Activated T-cell treated with anti-CD3 and anti-CD28 coated beads for 1 hour (primary cell): Measurements from ENCODE around the gene C2CD4D.
A peak's percentile ranks its signal among the peaks of the same experiment; 100 is the strongest.
"Not testable (repeated sequence)": the region's sequence is repeated elsewhere in the genome, so short reads cannot be mapped to it uniquely, and the experiment has no call there.

ENCODE experiments used
- DNase-seq: peaks from one replicate; pipeline ENCODE4 v3.0.0-alpha.2; 2020; ENCODE audit warnings: low read depth

The C2CD4D gene

GRCh38 chr1:151858886-151859665 lies 19.5 kb upstream of the C2CD4D start:
- DNase-seq, result no peak

- no peak for DNase-seq
Measured at GRCh38 chr1:151858030-151858746, 18.6 kb upstream of the C2CD4D start.

GRCh38 chr1:151855933-151856332 lies 16.3 kb upstream of the C2CD4D start:
- DNase-seq, result no peak

- DNase-seq, result not testable (repeated sequence)
Measured at GRCh38 chr1:151855516-151855915, 15.9 kb upstream of the C2CD4D start.

- no peak for DNase-seq
Measured at GRCh38 chr1:151854658-151855057, 15.0 kb upstream of the C2CD4D start.

GRCh38 chr1:151853411-151853943 lies 13.9 kb upstream of the C2CD4D start, which contains the start of gene THEM5:
Gene THEM5, minus strand, starts transcription at chr1:151853712. Its CDS starts 147 bp downstream, at chr1:151853565.
- DNase-seq, result no peak

GRCh38 chr1:151852733-151853132 lies 13.1 kb upstream of the C2CD4D start:
- DNase-seq, result no peak

- no peak for DNase-seq
Measured at GRCh38 chr1:151851886-151852285, 12.3 kb upstream of the C2CD4D start.

- no peak for DNase-seq
Measured at GRCh38 chr1:151849871-151850270, 10.3 kb upstream of the C2CD4D start.

- no peak for DNase-seq
Measured at GRCh38 chr1:151849126-151849525, 9.5 kb upstream of the C2CD4D start.

- DNase-seq, result no peak
Measured at GRCh38 chr1:151847867-151848596, 8.4 kb upstream of the C2CD4D start.

- DNase-seq, result no peak
Measured at GRCh38 chr1:151846686-151847237, 7.1 kb upstream of the C2CD4D start.

- DNase-seq, result no peak
Measured at GRCh38 chr1:151846062-151846568, 6.5 kb upstream of the C2CD4D start.

- DNase-seq, result no peak
Measured at GRCh38 chr1:151843398-151843797, 3.8 kb upstream of the C2CD4D start.

- DNase-seq, result no peak
Measured at GRCh38 chr1:151841141-151841540, 1.5 kb upstream of the C2CD4D start.

GRCh38 chr1:151840421-151840820 lies 801 bp upstream of the C2CD4D start:
- no peak for DNase-seq

GRCh38 chr1:151839082-151839412 lies 573 bp downstream of the C2CD4D start:
- DNase-seq, result no peak

- DNase-seq, result peak; percentile 29
Measured at GRCh38 chr1:151838222-151839081, 1.2 kb downstream of the C2CD4D start.

GRCh38 chr1:151837884-151838221 lies 1.8 kb downstream of the C2CD4D start:
- no peak for DNase-seq

- DNase-seq, result no peak
Measured at GRCh38 chr1:151837197-151837596, 2.4 kb downstream of the C2CD4D start.

GRCh38 chr1:151835596-151835995 lies 4.0 kb downstream of the C2CD4D start:
- no peak for DNase-seq
